SK-MEL-5 (cell line): ENCODE measurements around the gene LY6G6C. TPM values are rescaled to one million over a fixed set of nuclear protein-coding genes. Genes with fewer than 3 reads are reported as not detected.

Experiments
- DNase-seq: peaks from one replicate; pipeline ENCODE4 v3.0.0-alpha.2; 2016; ENCODE audit warnings: low read depth, low spot score
- in situ Hi-C: cut with HindIII; loops from 2 replicates; pipeline ENCODE4 v1.10.0; 2016; ENCODE audit warnings: low sequenced_read_pairs, high pct_unique_total_duplicates, low pct_unique_long_range_greater_than_20kb
- small RNA-seq, 2 experiments: library from RNA; depleted of rRNA; stranded (forward); fragments of <200 nt; gene quantifications; one replicate each; pipeline ENCODE3, GENCODE V24; 2014
- total RNA-seq: library from RNA; depleted of rRNA; stranded (reverse); fragments of >200 nt; shearing (Covaris generic); gene quantifications from 2 replicates; pipeline ENCODE4 v1.2.3, GENCODE V29; 2014; rRNA removed

LY6G6C gene
- total RNA-seq, 1 experiment from 2014 or later: not detected

DNA sequence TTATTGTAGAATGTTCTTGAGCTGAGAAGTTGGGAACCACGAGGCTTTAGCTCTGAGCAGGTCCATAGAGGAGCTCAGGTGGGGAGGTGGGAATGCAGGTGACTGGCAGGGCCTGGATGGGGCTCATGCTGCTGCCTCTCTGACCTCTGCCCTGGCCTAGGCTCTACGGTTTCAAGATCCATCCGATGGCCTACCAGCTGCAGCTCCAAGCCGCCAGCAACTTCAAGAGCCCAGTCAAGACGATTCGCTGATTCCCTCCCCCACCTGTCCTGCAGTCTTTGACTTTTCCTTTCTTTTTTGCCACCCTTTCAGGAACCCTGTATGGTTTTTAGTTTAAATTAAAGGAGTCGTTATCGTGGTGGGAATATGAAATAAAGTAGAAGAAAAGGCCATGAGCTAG is 51.9 kb downstream of the LY6G6C start, which contains the start of gene LY6G5B:
TSS of gene LY6G5B (plus strand) at position 301 of the 400 bp plus-strand sequence. CDS start 975 bp downstream, outside the sequence.
- in situ Hi-C loops: no loop called here
- DNase-seq: no peak

Small RNA genes lying within 50 kb of the gene (small RNA-seq; reads per million reads assigned to genes)
- gene LY6G6D: 0 reads per million in 2 experiments
- gene MIR4646: 0 reads per million in 2 experiments
- 0 reads per million in 2 experiments for gene MSH5-SAPCD1
- 0 reads per million in 2 experiments for gene RNU6-850P
- gene SAPCD1: 0 reads per million in 2 experiments

Other genes with a start within 250 kb of the LY6G6C start
- 4.9 and 7.0 TPM in 2 replicates for gene MICB, start 223.6 kb downstream of the LY6G6C start, total RNA-seq
- gene MCCD1, start 192.8 kb downstream of the LY6G6C start, total RNA-seq: not detected in 2 replicates
- 384 and 391 TPM in 2 replicates for gene DDX39B, start 179.7 kb downstream of the LY6G6C start, total RNA-seq
- gene ATP6V1G2, start 175.1 kb downstream of the LY6G6C start, total RNA-seq: 0.32 and 0.45 TPM in 2 replicates
- gene NFKBIL1, start 174.1 kb downstream of the LY6G6C start, total RNA-seq: 17.2 and 17.8 TPM in 2 replicates
- gene LTA, start 149.5 kb downstream of the LY6G6C start, total RNA-seq: not detected in 2 replicates
- not detected in 2 replicates for gene TNF, start 146.2 kb downstream of the LY6G6C start, total RNA-seq
- gene LTB, start 139.3 kb downstream of the LY6G6C start, total RNA-seq: not detected in 2 replicates
- gene LST1, start 135.5 kb downstream of the LY6G6C start, total RNA-seq: not detected in 2 replicates
- not detected in 2 replicates for gene NCR3, start 128.7 kb downstream of the LY6G6C start, total RNA-seq
- not detected in 2 replicates for gene AIF1, start 106.5 kb downstream of the LY6G6C start, total RNA-seq
- 32.0 and 48.6 TPM in 2 replicates for gene PRRC2A, start 101.0 kb downstream of the LY6G6C start, total RNA-seq
- gene BAG6, start 69.1 kb downstream of the LY6G6C start, total RNA-seq: 110 and 149 TPM in 2 replicates
- 0.42 and 0.43 TPM in 2 replicates for gene APOM, start 65.9 kb downstream of the LY6G6C start, total RNA-seq
- gene C6orf47, start 61.0 kb downstream of the LY6G6C start, total RNA-seq: 24.5 and 25.6 TPM in 2 replicates
- 17.8 and 18.5 TPM in 2 replicates for gene GPANK1, start 56.7 kb downstream of the LY6G6C start, total RNA-seq
- gene CSNK2B, start 55.7 kb downstream of the LY6G6C start, total RNA-seq: 213 and 226 TPM in 2 replicates
- gene LY6G5B, start 51.8 kb downstream of the LY6G6C start, total RNA-seq: 0.85 and 0.87 TPM in 2 replicates
- gene LY6G5C, start 40.7 kb downstream of the LY6G6C start, total RNA-seq: 0.48 TPM in 1 of 2 replicates, not detected in the other
- 53.0 and 55.0 TPM in 2 replicates for gene ABHD16A, start 18.4 kb downstream of the LY6G6C start, total RNA-seq
- gene LY6G6F, start 14.9 kb downstream of the LY6G6C start, total RNA-seq: not detected in 2 replicates
- not detected in 2 replicates for gene LY6G6D, start 6.4 kb downstream of the LY6G6C start, total RNA-seq
- not detected in 2 replicates for gene MPIG6B, start 1.6 kb upstream of the LY6G6C start, total RNA-seq
- gene DDAH2, start 7.6 kb upstream of the LY6G6C start, total RNA-seq: 4.6 and 4.7 TPM in 2 replicates
- gene CLIC1, start 14.8 kb upstream of the LY6G6C start, total RNA-seq: 466 and 467 TPM in 2 replicates
- 16.1 and 17.5 TPM in 2 replicates for gene MSH5, start 18.3 kb upstream of the LY6G6C start, total RNA-seq
- 1.1 and 1.7 TPM in 2 replicates for gene SAPCD1, start 40.9 kb upstream of the LY6G6C start, total RNA-seq
- not detected in 2 replicates for gene VWA7, start 55.6 kb upstream of the LY6G6C start, total RNA-seq
- 38.9 and 53.0 TPM in 2 replicates for gene VARS1, start 74.0 kb upstream of the LY6G6C start, total RNA-seq
- gene LSM2, start 85.2 kb upstream of the LY6G6C start, total RNA-seq: 45.6 and 47.0 TPM in 2 replicates
- 0.29 TPM in 2 replicates for gene HSPA1L, start 93.5 kb upstream of the LY6G6C start, total RNA-seq
- gene HSPA1A, start 93.8 kb upstream of the LY6G6C start, total RNA-seq: 7.1 and 8.2 TPM in 2 replicates
- gene HSPA1B, start 106.0 kb upstream of the LY6G6C start, total RNA-seq: 104 TPM in 2 replicates
- gene NEU1, start 141.1 kb upstream of the LY6G6C start, total RNA-seq: 213 and 215 TPM in 2 replicates
- gene SLC44A4, start 157.3 kb upstream of the LY6G6C start, total RNA-seq: not detected in 2 replicates
- gene EHMT2, start 176.0 kb upstream of the LY6G6C start, total RNA-seq: 39.4 and 47.7 TPM in 2 replicates
- gene ZBTB12, start 180.3 kb upstream of the LY6G6C start, total RNA-seq: 1.3 and 2.2 TPM in 2 replicates
- 9.4 and 10.1 TPM in 2 replicates for gene C2, start 206.0 kb upstream of the LY6G6C start, total RNA-seq
- not detected in 2 replicates for gene CFB, start 224.3 kb upstream of the LY6G6C start, total RNA-seq
- gene NELFE, start 237.2 kb upstream of the LY6G6C start, total RNA-seq: 81.9 and 91.0 TPM in 2 replicates
- gene SKIC2, start 237.4 kb upstream of the LY6G6C start, total RNA-seq: 21.4 and 28.3 TPM in 2 replicates